ENCODE data around the gene PRCP.

DNA sequence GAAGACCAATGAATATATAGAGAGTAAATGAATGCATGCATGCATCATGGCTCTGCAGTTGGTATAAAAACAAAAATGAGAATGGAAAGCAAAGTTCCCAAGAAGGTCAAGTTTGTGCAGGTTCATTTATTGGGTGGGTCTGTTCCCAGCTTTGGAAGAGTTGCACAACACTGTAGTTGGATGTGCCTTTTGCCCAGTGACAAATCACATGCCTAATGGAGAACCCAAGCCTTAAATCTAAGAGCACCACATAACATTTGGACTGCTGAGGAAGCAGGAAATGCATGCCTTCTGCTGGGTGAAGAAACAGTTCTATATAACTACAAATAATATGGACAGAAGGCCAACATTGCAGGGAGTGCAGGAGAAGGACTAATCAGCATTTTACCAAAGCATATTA lies 30.6 kb downstream of the PRCP start:
- TF ChIP-seq CTCF (IDR thresholded peaks at IDR 0.05 in 4 of 5, conservative IDR thresholded peaks at IDR 0.05 in 1 of 5), result no peak
- TF ChIP-seq POLR2A (IDR thresholded peaks at IDR 0.05), result no peak
